ENCODE measurements around the gene NLRP7. TPM values are rescaled to one million over a fixed set of nuclear protein-coding genes. Genes with fewer than 3 reads are reported as not detected.
A peak's percentile ranks its signal among the peaks of the same experiment; 100 is the strongest.
"Not testable (repeated sequence)": the region's sequence is repeated elsewhere in the genome, so short reads cannot be mapped to it uniquely, and the experiment has no call there.

NLRP7 gene
- total and polyA plus RNA-seq, 2 donors (not counting 1 experiment from before 2014, with no cell fraction given) = 0.07 to 0.13 TPM

- H3K9me3 Mint-ChIP-seq (ENCODE audit: insufficient read depth) = no peaks in the 10 kb centered on the region
- no peak overlapping the region for H3K27ac ChIP-seq (ENCODE audit: low read length in 2 of 2)
- no peaks in the 10 kb centered on the region for H3K27me3 Mint-ChIP-seq
- ChIA-PET CTCF (interaction anchor here (1.3 kb wide), 1 partner anchor 13 kb away, joined by 4 read pairs; the partner anchor contains the start of gene NLRP7), POLR2A (interaction anchor here (0.6 kb wide), 1 partner anchor 10 kb away, joined by 4 read pairs; no protein-coding TSS in a partner anchor)
- H3K9me3 ChIP-seq (ENCODE audit: control extremely low read depth in 1 of 3, control insufficient read depth in 2 of 3, insufficient read depth in 1 of 3, low read length in 2 of 3) = peaks cover 0 to 42% (median 4%) of the 10 kb centered on the region in 3 donors
- H3K4me1 ChIP-seq (ENCODE audit: control insufficient read depth in 2 of 2, insufficient read depth in 2 of 2, low read length in 2 of 2) = peaks cover 21 to 26% of the 10 kb centered on the region in 2 donors
- intact Hi-C loops (cut with micrococcal nuclease) = loop anchor here (1.0 kb wide), 1 partner anchor 22 kb away; no protein-coding TSS in a partner anchor
- no peaks in the 10 kb centered on the region for H3K79me2 ChIP-seq (ENCODE audit: control insufficient read depth, insufficient read depth, low read length)
- TF ChIP-seq EZH2 (IDR thresholded peaks at IDR 0.05; ENCODE audit: borderline replicate concordance, insufficient read depth, low read depth, low read length, poor library complexity, severe bottlenecking) = no peak
- TF ChIP-seq, protein P1, sequence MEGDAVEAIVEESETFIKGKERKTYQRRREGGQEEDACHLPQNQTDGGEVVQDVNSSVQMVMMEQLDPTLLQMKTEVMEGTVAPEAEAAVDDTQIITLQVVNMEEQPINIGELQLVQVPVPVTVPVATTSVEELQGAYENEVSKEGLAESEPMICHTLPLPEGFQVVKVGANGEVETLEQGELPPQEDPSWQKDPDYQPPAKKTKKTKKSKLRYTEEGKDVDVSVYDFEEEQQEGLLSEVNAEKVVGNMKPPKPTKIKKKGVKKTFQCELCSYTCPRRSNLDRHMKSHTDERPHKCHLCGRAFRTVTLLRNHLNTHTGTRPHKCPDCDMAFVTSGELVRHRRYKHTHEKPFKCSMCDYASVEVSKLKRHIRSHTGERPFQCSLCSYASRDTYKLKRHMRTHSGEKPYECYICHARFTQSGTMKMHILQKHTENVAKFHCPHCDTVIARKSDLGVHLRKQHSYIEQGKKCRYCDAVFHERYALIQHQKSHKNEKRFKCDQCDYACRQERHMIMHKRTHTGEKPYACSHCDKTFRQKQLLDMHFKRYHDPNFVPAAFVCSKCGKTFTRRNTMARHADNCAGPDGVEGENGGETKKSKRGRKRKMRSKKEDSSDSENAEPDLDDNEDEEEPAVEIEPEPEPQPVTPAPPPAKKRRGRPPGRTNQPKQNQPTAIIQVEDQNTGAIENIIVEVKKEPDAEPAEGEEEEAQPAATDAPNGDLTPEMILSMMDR (IDR thresholded peaks at IDR 0.05) = no peak
- peak overlapping the region; percentile 86 for H3K4me3 Mint-ChIP-seq
- WGBS (ENCODE audit: insufficient coverage) = 17% methylated on average over 1 of the region's 8 CpGs
- no peaks in the 10 kb centered on the region for H4K20me1 ChIP-seq (ENCODE audit: control insufficient read depth, insufficient read depth, low read length, poor library complexity, severe bottlenecking)
- no peaks in the 10 kb centered on the region for H3K27me3 ChIP-seq (replicated peaks in 1 of 4; ENCODE audit: control extremely low read depth in 1 of 4, control insufficient read depth in 3 of 4, insufficient read depth in 4 of 4, low read length in 3 of 4)
- peak overlapping the region; percentile 44 for H3K9ac ChIP-seq (ENCODE audit: low read length)
- H3K4me3 ChIP-seq (ENCODE audit: control extremely low read depth in 1 of 5, extremely low read depth in 1 of 5, insufficient read depth in 1 of 5, low read depth in 2 of 5, low read length in 4 of 5) = peak overlapping the region in 2 of 5 experiments; percentile 9 to 57
- H2AFZ ChIP-seq (ENCODE audit: insufficient read depth, low read depth, low read length, poor library complexity, severe bottlenecking) = no peak overlapping the region
- H3K36me3 ChIP-seq (replicated peaks in 1 of 2; ENCODE audit: control extremely low read depth in 1 of 2, control insufficient read depth in 1 of 2, extremely low read depth in 1 of 2, insufficient read depth in 2 of 2, low read length in 1 of 2) = no peaks in the 10 kb centered on the region
- DNase-seq (peak; percentile 69), ATAC-seq (ENCODE audit: low read depth) (peak; percentile 70)
- peak overlapping the region; percentile 73 for H3K27ac Mint-ChIP-seq
- H3K4me2 ChIP-seq (replicated peaks; ENCODE audit: low read depth, low read length, poor library complexity, severe bottlenecking) = peak overlapping the region; percentile 74
- peaks cover 17% of the 10 kb centered on the region for H3K4me1 Mint-ChIP-seq
These were observed 12.5 kb upstream of the NLRP7 start for GRCh38 chr19:54959840-54960239.

DNA sequence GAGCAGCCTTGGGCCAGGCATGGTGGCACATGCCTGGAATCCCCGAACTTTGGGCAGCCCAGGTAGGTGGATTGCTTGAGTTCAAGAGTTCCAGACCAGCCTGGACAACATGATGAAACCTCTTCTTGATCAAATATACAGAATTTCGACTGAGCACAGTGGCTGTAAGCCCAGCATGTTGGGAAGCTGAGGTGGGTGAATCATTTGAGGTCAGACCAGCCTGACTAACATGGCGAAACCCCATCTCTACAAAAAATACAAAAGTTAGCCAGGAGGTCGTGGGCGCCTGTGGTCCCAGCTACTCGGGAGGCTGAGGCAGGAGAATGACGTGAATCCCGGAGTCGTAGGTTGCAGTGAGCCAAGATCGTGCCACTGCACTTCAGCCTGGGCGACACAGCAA is 8.0 kb upstream of the NLRP7 start:
- H3K4me1 ChIP-seq (ENCODE audit: control insufficient read depth in 2 of 2, insufficient read depth in 2 of 2, low read length in 2 of 2) = peaks cover 23 to 27% of the 10 kb centered on the region in 2 donors
- peaks cover 0 to 17% (median 4%) of the 10 kb centered on the region in 3 donors for H3K9me3 ChIP-seq (ENCODE audit: control extremely low read depth in 1 of 3, control insufficient read depth in 2 of 3, insufficient read depth in 1 of 3, low read length in 2 of 3)
- no peaks in the 10 kb centered on the region for H3K36me3 ChIP-seq (replicated peaks in 1 of 2; ENCODE audit: control extremely low read depth in 1 of 2, control insufficient read depth in 1 of 2, extremely low read depth in 1 of 2, insufficient read depth in 2 of 2, low read length in 1 of 2)
- H3K4me3 ChIP-seq (ENCODE audit: control extremely low read depth in 1 of 5, extremely low read depth in 1 of 5, insufficient read depth in 1 of 5, low read depth in 2 of 5, low read length in 4 of 5) = no peak overlapping the region
- no peaks in the 10 kb centered on the region for H3K9me3 Mint-ChIP-seq (ENCODE audit: insufficient read depth)
- no peak overlapping the region for H3K4me3 Mint-ChIP-seq
- POLR2A ChIA-PET = no interaction called here
- no peak overlapping the region for H2AFZ ChIP-seq (ENCODE audit: insufficient read depth, low read depth, low read length, poor library complexity, severe bottlenecking)
- no peaks in the 10 kb centered on the region for H3K79me2 ChIP-seq (ENCODE audit: control insufficient read depth, insufficient read depth, low read length)
- ATAC-seq (ENCODE audit: low read depth) (no peak), DNase-seq (no peak)
- H3K9ac ChIP-seq (ENCODE audit: low read length) = no peak overlapping the region
- H3K27ac Mint-ChIP-seq = no peak overlapping the region
- intact Hi-C loops (cut with micrococcal nuclease) = no loop called here
- no peak for TF ChIP-seq EZH2 (IDR thresholded peaks at IDR 0.05; ENCODE audit: borderline replicate concordance, insufficient read depth, low read depth, low read length, poor library complexity, severe bottlenecking)
- TF ChIP-seq, protein P1 (IDR thresholded peaks at IDR 0.05) = no peak
- no peak overlapping the region for H3K27ac ChIP-seq (ENCODE audit: low read length in 2 of 2)
- WGBS (ENCODE audit: insufficient coverage) = 94% methylated on average over 11 of the region's 11 CpGs
- peaks cover 24% of the 10 kb centered on the region for H3K4me1 Mint-ChIP-seq
- no peak overlapping the region for H3K4me2 ChIP-seq (replicated peaks; ENCODE audit: low read depth, low read length, poor library complexity, severe bottlenecking)
- H4K20me1 ChIP-seq (ENCODE audit: control insufficient read depth, insufficient read depth, low read length, poor library complexity, severe bottlenecking) = no peaks in the 10 kb centered on the region
- peaks cover 4% of the 10 kb centered on the region for H3K27me3 Mint-ChIP-seq
- CTCF ChIA-PET = no interaction called here
- no peaks in the 10 kb centered on the region for H3K27me3 ChIP-seq (replicated peaks in 1 of 4; ENCODE audit: control extremely low read depth in 1 of 4, control insufficient read depth in 3 of 4, insufficient read depth in 4 of 4, low read length in 3 of 4)

DNA sequence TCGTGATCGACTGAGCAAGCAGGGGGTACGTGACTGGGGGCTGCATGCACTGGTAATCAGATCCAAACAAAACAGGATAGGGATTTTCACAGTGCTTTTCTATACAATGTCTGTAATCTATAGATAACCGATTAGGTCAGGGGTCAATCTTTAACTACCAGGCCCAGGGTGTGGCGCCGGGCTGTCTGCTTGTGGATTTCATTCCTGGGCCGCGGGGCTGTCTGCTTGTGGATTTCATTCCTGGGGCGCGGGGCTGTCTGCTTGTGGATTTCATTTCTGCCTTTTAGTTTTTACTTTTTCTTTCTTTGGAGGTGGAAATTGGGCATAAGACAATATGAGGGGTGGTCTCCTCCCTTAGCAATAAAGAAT is 6.0 kb upstream of the NLRP7 start:
- H2AFZ ChIP-seq (ENCODE audit: insufficient read depth, low read depth, low read length, poor library complexity, severe bottlenecking); H3K4me3 ChIP-seq (ENCODE audit: control extremely low read depth in 1 of 5, extremely low read depth in 1 of 5, insufficient read depth in 1 of 5, low read depth in 2 of 5, low read length in 4 of 5); H3K27ac Mint-ChIP-seq; H3K36me3 ChIP-seq (replicated peaks in 1 of 2; ENCODE audit: control extremely low read depth in 1 of 2, control insufficient read depth in 1 of 2, extremely low read depth in 1 of 2, insufficient read depth in 2 of 2, low read length in 1 of 2); POLR2A ChIA-PET; H3K9me3 Mint-ChIP-seq (ENCODE audit: insufficient read depth); H3K79me2 ChIP-seq (ENCODE audit: control insufficient read depth, insufficient read depth, low read length); H3K4me2 ChIP-seq (replicated peaks; ENCODE audit: low read depth, low read length, poor library complexity, severe bottlenecking); DNase-seq; H3K27ac ChIP-seq (ENCODE audit: low read length in 2 of 2); H4K20me1 ChIP-seq (ENCODE audit: control insufficient read depth, insufficient read depth, low read length, poor library complexity, severe bottlenecking); H3K27me3 ChIP-seq (replicated peaks in 1 of 4; ENCODE audit: control extremely low read depth in 1 of 4, control insufficient read depth in 3 of 4, insufficient read depth in 4 of 4, low read length in 3 of 4); H3K9ac ChIP-seq (ENCODE audit: low read length); CTCF ChIA-PET; intact Hi-C loops (cut with micrococcal nuclease); H3K27me3 Mint-ChIP-seq; ATAC-seq (ENCODE audit: low read depth); H3K9me3 ChIP-seq (ENCODE audit: control extremely low read depth in 1 of 3, control insufficient read depth in 2 of 3, insufficient read depth in 1 of 3, low read length in 2 of 3); H3K4me3 Mint-ChIP-seq: not testable (repeated sequence)
- peaks cover 20% of the 10 kb centered on the region for H3K4me1 Mint-ChIP-seq
- no CpG with 5 or more reads among the region's 10 CpGs for WGBS (ENCODE audit: insufficient coverage)
- peaks cover 17 to 23% of the 10 kb centered on the region in 2 donors for H3K4me1 ChIP-seq (ENCODE audit: control insufficient read depth in 2 of 2, insufficient read depth in 2 of 2, low read length in 2 of 2)
